ENCODE measurements around the gene KRT71.

GRCh38 chr12:52577316-52577715, 24.4 kb upstream of the KRT71 start:
- TF ChIP-seq CTCF (IDR thresholded peaks at IDR 0.05): no peak
- TF ChIP-seq POLR2A (IDR thresholded peaks at IDR 0.05): no peak
